PFSK-1 (cell line): ENCODE measurements around the gene LEFTY1.

Source experiments
- POLR2AphosphoS5 ChIP-seq: IDR thresholded peaks from 2 replicates; pipeline ENCODE4 v1.6.1; 2012; ENCODE audit warnings: low read depth, mild to moderate bottlenecking, control low read depth, low read length, moderate library complexity
- REST ChIP-seq, 2 experiments: IDR thresholded peaks; 2 replicates each; pipeline versions ENCODE4 v1.6.1 to v1.8.0; 2011 to 2012; ENCODE audit warnings: low read depth in 2 of 2, low read length in 2 of 2, control low read depth in 1 of 2, inconsistent platforms in 1 of 2, mild to moderate bottlenecking in 1 of 2, moderate library complexity in 1 of 2; ENCODE audit not compliant: insufficient read depth in 1 of 2
- TAF1 ChIP-seq: IDR thresholded peaks from 2 replicates; pipeline ENCODE4 v1.6.1; 2012; ENCODE audit warnings: low read length, control low read depth, borderline replicate concordance; ENCODE audit not compliant: insufficient read depth

- TF ChIP-seq POLR2AphosphoS5 (no peak), REST (IDR thresholded peaks at IDR 0.05; ENCODE audit: insufficient read depth in 1 of 2, low read depth in 2 of 2, low read length in 2 of 2) (no peak), TAF1 (no peak)
These were observed 37.1 kb downstream of the LEFTY1 start for GRCh38 chr1:225851805-225852204.
